GM12891 (cell line): Measurements from ENCODE around the gene SRGAP1.

Source experiments
- PAX5 ChIP-seq: IDR thresholded peaks from 2 replicates; pipeline ENCODE4 v1.6.1; 2011; ENCODE audit warnings: low read length, moderate library complexity, mild to moderate bottlenecking; ENCODE audit not compliant: insufficient read depth, severe bottlenecking
- POLR2A ChIP-seq: IDR thresholded peaks from 2 replicates; pipeline ENCODE4 v1.6.1; 2011; ENCODE audit warnings: low read depth, low read length, control low read depth
- POLR2AphosphoS5 ChIP-seq: IDR thresholded peaks from 2 replicates; pipeline ENCODE4 v1.6.1; 2011; ENCODE audit warnings: low read depth, low read length, control low read depth
- POU2F2 ChIP-seq: IDR thresholded peaks from 2 replicates; pipeline ENCODE4 v1.6.1; 2011; ENCODE audit warnings: low read depth, mild to moderate bottlenecking, control low read depth, low read length, moderate library complexity
- SPI1 ChIP-seq: IDR thresholded peaks from 2 replicates; pipeline ENCODE4 v1.6.1; 2011; ENCODE audit warnings: low read depth, low read length, control low read depth
- TAF1 ChIP-seq: IDR thresholded peaks from 2 replicates; pipeline ENCODE4 v1.6.1; 2011; ENCODE audit warnings: low read depth, low read length, control low read depth

- TF ChIP-seq POLR2A (no peak), TAF1 (no peak), POLR2AphosphoS5 (no peak), SPI1 (no peak), POU2F2 (no peak), PAX5 (no peak)
Observed at GRCh38 chr12:64007853-64008252, 163.4 kb downstream of the SRGAP1 start.
